Renal cortex interstitium (tissue), 11 donors: Measurements from ENCODE around the gene TOGARAM2. TPM values are rescaled to one million over a fixed set of nuclear protein-coding genes. Genes with fewer than 3 reads are reported as not detected.

Source experiments
- DNase-seq, 11 donors: peaks; one replicate each; pipeline ENCODE4 v3.0.0-alpha.2; 2013; ENCODE audit warnings: low read depth in 9 of 11, low spot score in 4 of 11; ENCODE audit errors: extremely low read depth in 1 of 11
- polyA plus RNA-seq, 3 donors: library from polyadenylated mRNA; unstranded; fragments of 120-200 nt; gene quantifications; one replicate each; pipeline ENCODE4 v1.2.1, GENCODE V29; 2013; ENCODE audit not compliant: insufficient read length in 3 of 3

Gene TOGARAM2
- polyA plus RNA-seq, 3 donors = 0.61 to 2.1 (median 1.6) TPM

GRCh38 chr2:28994074-28994473 is 13.0 kb downstream of the TOGARAM2 start:
- DNase-seq = no peak

GRCh38 chr2:28994679-28995078 is 13.6 kb downstream of the TOGARAM2 start:
- no peak for DNase-seq

GRCh38 chr2:28995765-28996750 is 15.0 kb downstream of the TOGARAM2 start:
- DNase-seq = no peak

- DNase-seq = no peak
Observed at GRCh38 chr2:28997237-28997846, 16.2 kb downstream of the TOGARAM2 start.

DNA sequence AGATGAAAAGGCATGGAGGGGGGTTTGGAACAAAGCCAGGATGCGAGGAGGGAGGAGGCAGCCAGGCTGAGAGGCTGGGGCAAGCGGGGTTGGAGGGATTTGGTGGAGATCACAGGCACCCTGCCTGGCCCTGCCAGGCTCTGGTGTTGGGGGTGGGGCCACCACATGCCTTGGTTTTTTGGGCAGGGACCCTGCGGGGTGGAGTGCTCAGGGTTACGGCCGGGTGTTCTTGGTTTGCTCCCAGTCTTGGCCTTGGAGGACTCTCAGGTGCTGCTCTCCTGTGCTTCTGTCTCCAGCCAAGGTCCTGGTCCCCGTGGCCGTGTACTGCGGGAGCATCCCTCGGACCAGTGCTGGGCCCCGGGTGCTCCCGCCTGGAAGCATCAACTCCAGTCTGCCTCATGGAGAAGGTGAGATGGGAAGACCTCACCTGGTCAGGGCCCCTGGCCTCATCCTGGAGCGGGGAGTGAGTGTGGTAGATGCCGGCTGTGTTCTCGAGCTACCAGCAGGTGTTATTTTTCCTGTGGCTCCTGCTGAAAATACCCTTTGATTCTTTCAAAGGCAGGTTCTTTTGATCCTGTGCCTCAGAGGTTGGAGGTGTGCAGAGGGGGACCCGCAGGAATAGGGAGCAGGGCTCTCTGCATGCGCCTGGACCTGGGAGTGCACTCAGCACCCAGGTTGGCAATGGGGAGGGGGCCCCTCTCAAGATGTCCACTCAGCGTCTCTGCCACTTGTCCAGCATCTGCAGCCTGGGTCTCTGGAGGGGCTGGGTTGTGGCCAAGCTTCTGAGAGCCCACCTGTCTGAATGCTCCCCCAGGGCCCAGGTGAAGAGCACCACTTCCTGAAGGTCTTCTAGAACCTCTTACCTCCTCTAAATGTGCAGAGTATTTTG is 17.0 kb downstream of the TOGARAM2 start:
- DNase-seq = no peak

- no peak for DNase-seq
Observed at GRCh38 chr2:29000481-29000880, 19.4 kb downstream of the TOGARAM2 start.

- no peak for DNase-seq
Observed at GRCh38 chr2:29000956-29001355, 19.9 kb downstream of the TOGARAM2 start.

GRCh38 chr2:29001806-29002205 is 20.7 kb downstream of the TOGARAM2 start:
- no peak for DNase-seq

DNA sequence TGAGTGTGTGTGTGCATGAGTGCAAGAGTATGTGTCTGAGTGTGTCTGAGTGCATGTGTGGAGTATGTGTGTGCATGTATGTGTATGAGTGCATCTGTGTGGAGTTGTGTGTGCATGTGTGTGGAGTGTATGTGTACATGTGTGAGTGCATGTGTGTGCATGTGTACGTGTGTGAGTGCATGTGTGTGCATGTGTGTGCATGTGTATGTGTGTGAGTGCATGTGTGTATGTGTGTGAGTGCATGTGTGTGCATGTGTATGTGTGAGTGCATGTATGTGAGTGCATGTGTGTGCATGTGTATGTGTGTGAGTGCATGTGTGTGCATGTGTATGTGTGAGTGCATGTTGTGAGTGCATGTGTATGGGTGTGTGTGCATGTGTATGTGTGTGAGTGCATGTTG is 23.7 kb downstream of the TOGARAM2 start:
- DNase-seq = no peak

DNA sequence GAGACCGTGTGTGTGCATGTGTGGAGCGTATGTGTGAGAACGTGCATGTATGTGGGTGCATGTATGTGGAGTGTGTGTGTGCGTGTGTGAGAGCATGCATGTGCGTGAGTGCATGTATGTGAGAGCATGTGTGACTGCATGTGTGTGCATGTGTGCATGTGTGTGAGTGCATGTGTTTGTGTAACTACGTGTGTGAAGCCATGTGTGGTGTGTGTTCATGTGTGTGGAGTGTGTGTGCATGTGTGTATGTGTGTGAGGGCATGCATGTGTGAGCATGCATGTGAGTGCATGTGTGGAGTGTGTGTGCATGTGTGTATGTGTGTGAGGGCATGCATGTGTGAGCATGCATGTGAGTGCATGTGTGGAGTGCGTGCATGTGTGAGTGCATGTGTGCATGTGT is 24.2 kb downstream of the TOGARAM2 start:
- no peak for DNase-seq

- DNase-seq = no peak
Observed at GRCh38 chr2:29006092-29006979, 25.2 kb downstream of the TOGARAM2 start.

DNA sequence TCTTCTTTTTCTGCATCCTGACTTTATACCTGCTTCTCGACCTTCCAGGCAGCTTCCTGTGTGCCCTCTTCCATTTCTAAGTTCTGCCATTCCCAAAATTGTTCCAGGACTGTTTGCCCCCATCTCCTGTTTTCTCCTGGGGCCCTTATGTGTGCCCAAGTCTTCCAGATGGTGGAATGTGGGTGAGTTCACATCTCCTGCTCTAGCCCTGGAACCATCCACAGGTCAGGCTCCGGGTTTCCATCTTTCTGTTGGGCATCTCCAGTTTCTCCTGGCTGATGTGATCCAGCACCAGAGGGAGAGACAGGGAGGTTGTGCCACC is 25.8 kb downstream of the TOGARAM2 start:
- DNase-seq = no peak

GRCh38 chr2:29009270-29009669 is 28.2 kb downstream of the TOGARAM2 start:
- DNase-seq = no peak

DNA sequence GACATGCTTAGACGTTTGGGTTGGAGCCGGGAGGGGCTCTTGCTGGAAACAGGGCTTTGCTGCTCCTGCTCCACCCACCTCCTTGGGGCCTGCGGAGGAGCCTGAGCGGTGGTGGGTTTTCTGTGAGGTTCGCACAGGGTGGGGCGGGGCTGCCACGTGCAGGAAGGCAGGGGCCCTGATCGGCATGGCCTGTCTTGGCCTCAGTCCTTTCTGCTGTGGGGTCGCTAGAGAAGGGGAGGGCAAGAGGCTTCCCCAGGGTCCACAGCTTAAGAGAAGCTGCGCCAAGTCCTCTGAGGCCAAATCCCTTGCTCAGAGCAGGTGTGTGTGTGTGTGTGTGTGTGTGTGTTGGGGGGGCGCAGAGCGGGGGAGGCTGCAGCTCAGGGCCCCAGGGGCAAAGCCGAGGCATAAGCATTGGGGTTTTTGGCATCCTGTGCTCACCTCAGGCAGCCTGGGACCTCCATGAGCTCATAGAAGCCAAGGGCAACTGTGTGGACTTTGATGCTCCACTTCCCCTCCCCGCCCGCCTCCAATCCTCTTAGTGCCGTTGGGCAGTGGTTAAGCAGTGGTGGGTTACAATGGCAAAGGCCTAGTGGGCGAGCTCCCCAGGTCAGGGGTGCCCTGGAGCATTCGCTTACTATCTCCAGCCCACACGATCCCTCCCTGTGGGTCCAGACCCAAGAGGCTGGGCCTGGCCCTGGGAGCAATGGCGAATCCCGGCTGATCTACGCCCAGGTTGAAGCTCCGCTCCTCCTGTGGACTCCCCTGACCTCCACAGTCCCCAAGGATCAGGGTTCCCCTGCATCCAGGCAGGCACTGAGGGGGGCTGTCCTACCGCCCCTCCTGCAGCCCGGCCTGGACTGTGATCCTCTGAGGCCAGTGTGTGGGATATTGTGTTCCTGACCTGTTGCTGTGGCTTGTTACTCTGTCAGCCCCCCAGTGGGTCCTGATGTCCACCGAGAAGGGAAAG is 28.9 kb downstream of the TOGARAM2 start:
- DNase-seq = no peak

GRCh38 chr2:29010946-29011345 is 29.8 kb downstream of the TOGARAM2 start:
- peak in 2 of 11 donors; percentile 15 to 23 for DNase-seq

DNA sequence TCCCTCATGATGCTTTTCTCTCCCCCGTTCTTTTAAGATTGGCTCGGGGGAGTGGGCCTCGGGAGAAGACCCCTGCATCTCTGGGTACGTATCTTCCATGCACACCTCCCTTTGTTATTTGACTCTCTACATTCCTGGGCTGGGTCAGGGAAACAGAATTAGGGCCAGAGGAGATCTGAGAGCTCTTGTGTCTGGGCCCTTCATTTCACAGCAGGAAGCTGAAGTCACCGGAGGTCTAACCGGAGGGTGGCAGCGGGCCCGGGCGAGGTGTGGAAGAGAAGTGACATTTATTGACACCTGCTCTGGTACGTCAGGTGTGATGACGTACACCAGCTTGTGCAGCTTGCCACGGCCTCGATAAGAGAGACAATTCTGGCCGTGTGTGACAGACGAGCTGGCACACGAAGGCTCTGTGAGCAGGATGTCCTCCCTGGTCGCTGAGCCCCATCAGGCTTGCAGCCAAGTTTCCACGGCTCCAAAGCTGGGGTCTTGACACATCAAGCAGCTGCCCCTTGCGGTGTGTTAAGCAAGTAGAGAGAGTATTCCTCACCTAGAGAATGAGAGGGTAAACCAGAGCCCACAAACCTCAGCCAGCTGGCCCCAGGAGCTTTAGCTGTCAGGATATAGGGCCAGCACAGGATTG is 30.4 kb downstream of the TOGARAM2 start:
- DNase-seq = peak in 1 of 11 donors; percentile 15

- DNase-seq = no peak
Observed at GRCh38 chr2:29012211-29012681, 31.1 kb downstream of the TOGARAM2 start.
